GM12878 (cell line): Measurements from ENCODE around the gene LBR.

Experiments
- CHD2 ChIP-seq: IDR thresholded peaks from 2 replicates; pipeline ENCODE4 v1.6.1; 2011; ENCODE audit warnings: low read depth, low read length, improper control_type of control experiment, borderline replicate concordance
- ETV6 ChIP-seq, 2 experiments: fragments of 450-650 bp in 1 of 2; IDR thresholded peaks in 1 of 2; conservative IDR thresholded peaks in 1 of 2; 2 replicates each; pipeline ENCODE4 v1.6.1; 2014; ENCODE audit warnings: antibody characterized with exemption in 1 of 2, borderline replicate concordance in 1 of 2, low read depth in 1 of 2, mild to moderate bottlenecking in 1 of 2, moderate library complexity in 1 of 2
- EZH2 ChIP-seq: IDR thresholded peaks from 2 replicates; pipeline ENCODE4 v1.6.1; 2012; ENCODE audit warnings: low read depth, mild to moderate bottlenecking, control low read depth, inconsistent platforms, low read length, borderline replicate concordance; ENCODE audit not compliant: control insufficient read depth
- PAX8 ChIP-seq: fragments of 450-650 bp; IDR thresholded peaks from 2 replicates; pipeline ENCODE4 v1.6.1; 2017; ENCODE audit warnings: mild to moderate bottlenecking, moderate library complexity
- POLR2A ChIP-seq: IDR thresholded peaks from 2 replicates; pipeline ENCODE4 v1.6.1; 2011; ENCODE audit warnings: low read depth, mild to moderate bottlenecking, low read length
- STAT3 ChIP-seq: IDR thresholded peaks from 2 replicates; pipeline ENCODE4 v1.6.1; 2011; ENCODE audit warnings: low read depth, low read length, improper control_type of control experiment
- YY1 ChIP-seq: IDR thresholded peaks from 2 replicates; pipeline ENCODE4 v1.6.1; 2011; ENCODE audit warnings: low read depth, mild to moderate bottlenecking, low read length
- ZNF24 ChIP-seq: fragments of 450-650 bp; IDR thresholded peaks from 2 replicates; pipeline ENCODE4 v1.6.1; 2017; ENCODE audit warnings: antibody characterized with exemption, mild to moderate bottlenecking
- TF ChIP-seq, protein P1 (sequence below): IDR thresholded peaks from 2 replicates; pipeline ENCODE4 v1.6.1; 2012; ENCODE audit warnings: low read length, inconsistent platforms

DNA sequence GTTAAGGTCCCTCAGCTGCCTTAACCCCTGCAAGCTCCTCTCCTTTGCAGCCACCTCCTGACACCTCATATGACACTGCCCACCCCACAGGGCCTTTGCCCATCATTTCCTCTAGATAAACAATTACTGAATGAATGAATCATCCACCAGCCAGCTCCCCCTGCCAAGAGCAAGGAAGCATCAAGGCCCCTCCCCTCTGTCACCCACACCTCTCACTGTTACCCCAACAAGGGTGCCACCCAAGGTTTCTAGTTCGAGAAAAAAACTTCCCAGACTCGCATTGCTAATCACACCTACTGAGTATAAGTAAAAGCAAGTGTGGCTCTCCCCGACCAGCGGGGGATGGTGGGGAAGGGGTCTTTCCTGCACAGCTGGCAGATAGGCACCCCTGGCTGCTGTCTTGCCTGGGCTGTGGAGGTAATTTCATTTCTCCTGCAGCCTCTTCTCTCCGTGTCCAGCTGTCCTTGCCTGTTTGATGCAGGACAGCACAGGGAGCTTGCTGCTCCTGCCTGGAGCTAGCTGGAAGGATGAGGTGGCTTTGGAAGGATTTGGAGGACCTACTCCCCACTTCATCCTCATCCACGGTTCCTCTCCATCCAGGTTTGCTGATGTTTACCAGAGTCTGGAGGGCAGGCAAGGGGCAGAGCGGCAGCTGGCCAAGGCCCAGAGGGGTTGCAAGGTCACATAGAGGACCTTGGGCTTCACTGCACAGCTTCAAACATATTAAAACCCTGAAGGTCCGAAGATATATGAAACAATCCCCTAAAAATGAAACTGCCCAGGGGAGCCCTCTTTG is 33.1 kb upstream of the LBR start:
- TF ChIP-seq YY1: no peak
- no peak for TF ChIP-seq POLR2A
- TF ChIP-seq STAT3: no peak
- TF ChIP-seq EZH2: no peak
- no peak for TF ChIP-seq ETV6 (conservative IDR thresholded peaks at IDR 0.05 in 1 of 2, IDR thresholded peaks at IDR 0.05 in 1 of 2; ENCODE audit: borderline replicate concordance in 1 of 2, low read depth in 1 of 2)
- TF ChIP-seq, protein P1, sequence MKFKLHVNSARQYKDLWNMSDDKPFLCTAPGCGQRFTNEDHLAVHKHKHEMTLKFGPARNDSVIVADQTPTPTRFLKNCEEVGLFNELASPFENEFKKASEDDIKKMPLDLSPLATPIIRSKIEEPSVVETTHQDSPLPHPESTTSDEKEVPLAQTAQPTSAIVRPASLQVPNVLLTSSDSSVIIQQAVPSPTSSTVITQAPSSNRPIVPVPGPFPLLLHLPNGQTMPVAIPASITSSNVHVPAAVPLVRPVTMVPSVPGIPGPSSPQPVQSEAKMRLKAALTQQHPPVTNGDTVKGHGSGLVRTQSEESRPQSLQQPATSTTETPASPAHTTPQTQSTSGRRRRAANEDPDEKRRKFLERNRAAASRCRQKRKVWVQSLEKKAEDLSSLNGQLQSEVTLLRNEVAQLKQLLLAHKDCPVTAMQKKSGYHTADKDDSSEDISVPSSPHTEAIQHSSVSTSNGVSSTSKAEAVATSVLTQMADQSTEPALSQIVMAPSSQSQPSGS: no peak
- no peak for TF ChIP-seq CHD2
- no peak for TF ChIP-seq PAX8
- TF ChIP-seq ZNF24: no peak
